Dermis microvascular lymphatic vessel endothelial cell (primary cell): ENCODE data around the gene PDPN. TPM values are rescaled to one million over a fixed set of nuclear protein-coding genes. Genes with fewer than 3 reads are reported as not detected.
"Not testable (repeated sequence)": the region's sequence is repeated elsewhere in the genome, so short reads cannot be mapped to it uniquely, and the experiment has no call there.

Experiments used
- DNase-seq, 2 donors: peaks; one replicate each; pipeline versions ENCODE4 v3.0.0 to v3.0.0-alpha.2; 2010; ENCODE audit warnings: low read depth in 2 of 2
- total RNA-seq: library from RNA; depleted of rRNA; stranded (reverse); fragments of >200 nt; gene quantifications from 2 replicates; pipeline ENCODE4 v1.2.1, GENCODE V29; 2014

PDPN gene, protein sequence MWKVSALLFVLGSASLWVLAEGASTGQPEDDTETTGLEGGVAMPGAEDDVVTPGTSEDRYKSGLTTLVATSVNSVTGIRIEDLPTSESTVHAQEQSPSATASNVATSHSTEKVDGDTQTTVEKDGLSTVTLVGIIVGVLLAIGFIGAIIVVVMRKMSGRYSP
- 70.3 and 118 TPM in 2 replicates for total RNA-seq

DNA sequence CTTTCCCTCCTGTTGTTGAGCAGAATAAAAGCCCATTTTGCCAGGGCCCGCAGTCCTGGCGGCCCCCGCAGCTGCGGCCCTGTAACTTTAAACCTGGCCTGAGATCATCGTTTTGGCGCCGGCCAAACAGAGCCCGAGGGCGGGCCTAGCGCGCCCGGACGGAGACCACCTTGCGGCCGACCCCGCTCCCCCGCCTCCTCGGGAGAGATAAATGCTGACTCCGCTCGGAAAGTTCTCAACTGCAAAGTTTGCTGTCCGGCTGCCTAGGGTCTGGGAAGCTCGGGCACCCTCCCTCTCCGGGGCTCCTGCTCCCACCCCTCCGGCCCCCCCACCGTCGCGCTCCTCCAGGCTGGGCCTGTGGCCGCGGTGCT lies at the start of gene PDPN:
PDPN (plus strand) TSS at position 238 of the 371 bp plus-strand sequence. CDS start 202 bp downstream, outside the sequence.
- DNase-seq = peak; percentile 55 to 59

DNA sequence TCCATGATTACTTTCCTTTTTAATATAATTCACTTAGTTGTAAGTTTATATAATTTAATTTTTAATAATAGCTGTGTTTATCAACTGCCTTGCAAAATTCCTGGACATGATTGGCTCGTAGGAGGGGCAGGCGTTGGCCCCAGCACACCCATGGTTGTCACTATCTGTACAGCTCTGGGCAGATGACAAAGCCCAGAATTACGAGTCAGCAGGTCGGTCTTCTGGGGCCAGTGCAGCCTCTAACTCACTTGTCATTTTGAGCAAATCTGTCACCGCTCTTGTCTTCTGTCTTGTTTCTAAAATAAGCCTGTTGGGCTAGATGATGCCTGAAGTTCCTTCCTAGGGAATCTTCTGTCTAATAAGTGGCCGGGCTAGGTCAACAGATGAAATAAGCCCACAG lies 48.4 kb upstream of the PDPN start:
- DNase-seq = no peak

DNA sequence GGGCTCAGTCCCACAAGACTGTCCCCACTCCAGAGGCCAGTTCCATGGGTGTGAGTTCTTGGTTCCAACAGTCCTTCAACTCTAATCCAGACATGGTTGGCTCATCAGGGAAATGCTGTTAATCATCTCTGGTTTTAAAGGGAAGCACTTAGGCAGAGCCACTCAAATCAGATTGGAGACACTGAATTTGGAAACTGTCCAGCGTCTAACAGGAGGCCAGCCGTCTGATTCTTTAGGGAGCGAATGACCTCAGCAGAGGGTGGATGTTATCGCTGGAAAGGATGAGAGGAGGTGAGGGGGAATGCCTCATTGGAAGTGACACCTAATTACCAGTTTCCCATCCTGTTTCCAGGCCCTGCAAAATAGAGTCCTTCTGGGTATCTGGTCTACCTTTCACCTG lies 47.1 kb upstream of the PDPN start:
- no peak for DNase-seq

DNA sequence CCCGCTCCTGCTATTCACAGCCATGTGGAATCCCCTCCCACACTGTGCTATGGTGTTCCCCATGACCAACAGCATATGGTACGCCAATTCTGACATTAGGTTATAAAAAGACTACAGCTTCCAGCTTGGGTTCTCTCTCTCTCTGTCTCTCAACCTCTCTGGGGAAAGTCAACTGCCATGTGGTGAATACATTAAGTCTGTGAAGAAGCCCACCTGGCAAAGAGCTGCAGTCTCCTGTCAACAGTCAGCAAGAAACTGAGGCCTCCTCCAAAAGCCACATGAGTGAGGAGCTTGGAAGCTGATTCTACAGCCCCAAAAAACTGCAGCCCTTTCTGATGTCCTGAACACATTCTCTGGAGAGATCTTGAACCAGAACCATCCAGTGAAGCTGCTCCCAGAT lies 44.8 kb upstream of the PDPN start:
- DNase-seq = no peak

DNA sequence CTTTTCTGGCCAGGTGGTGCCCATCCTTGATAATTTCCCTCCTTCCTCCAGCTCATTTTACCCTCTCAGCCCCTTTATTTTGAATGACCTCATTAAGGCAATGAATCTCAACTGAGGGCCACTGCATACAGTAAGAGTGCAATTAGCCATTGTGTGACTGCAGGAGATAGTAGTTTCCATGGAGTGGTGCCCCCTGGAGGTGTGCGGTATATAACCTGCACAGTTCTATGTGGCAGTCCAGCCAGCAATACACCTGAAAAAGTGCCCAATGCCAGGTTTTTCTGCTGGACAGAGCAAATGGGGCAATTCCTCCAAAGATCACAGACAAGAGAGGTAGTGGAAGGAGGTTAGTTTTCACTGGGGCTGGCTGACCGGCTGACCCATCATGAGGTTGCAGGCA lies 43.9 kb upstream of the PDPN start:
- DNase-seq = no peak

DNA sequence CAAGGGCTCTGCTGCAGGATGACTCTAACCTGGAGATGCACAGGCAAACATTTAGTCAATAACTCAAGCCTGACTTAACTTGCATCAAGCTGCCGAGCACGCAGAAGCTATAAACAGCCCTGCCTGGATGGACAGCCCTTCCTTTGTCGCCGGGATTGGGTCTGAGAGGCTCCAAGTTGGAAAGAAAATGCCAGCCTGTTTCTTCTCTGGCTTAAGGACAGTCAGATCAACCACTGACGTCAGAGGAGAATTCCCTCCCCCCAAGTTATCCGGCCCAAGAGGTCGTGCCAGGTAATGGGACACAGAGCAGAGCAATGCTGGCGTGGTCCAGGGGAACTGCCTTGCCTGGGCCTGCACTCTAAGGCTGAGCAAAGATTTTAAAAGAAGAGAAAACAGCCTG lies 42.8 kb upstream of the PDPN start:
- no peak for DNase-seq

DNA sequence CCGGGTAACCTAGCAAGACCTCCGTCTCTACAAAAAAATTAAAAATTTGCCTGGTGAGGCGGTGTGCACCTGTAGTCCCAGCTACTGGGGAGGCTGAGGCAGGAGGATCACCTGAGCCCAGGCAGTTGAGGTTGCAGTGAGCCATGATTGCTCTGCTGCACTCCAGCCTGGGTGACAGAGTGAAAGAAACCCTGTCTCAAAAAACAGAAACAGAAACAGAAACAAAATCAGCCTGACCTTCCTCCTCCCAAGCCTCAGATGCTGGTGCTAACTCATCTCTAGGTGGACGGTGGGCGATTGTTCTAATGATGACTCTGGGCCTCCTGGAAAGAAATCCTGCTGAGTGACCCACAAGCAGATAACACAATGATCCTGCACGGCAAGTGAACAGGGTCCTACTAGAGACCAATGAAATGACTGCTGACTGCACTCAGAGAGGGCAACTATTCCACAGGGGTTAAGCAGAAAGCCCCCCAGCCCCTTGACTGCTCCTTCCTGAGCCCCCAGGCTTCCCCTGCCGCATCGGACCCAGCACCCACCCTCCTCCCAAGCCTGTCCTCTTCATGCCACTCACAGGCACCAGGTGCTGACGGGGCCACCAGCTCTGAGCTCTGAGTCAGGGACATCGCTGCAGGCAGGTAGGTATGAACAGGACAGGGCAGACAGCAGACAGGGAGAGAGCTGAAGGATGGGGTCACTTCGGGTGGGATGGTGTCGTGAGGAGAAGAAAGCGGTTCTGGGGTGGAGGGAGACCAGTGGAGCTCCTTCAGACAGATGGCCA lies 42.0 kb upstream of the PDPN start:
- DNase-seq = no peak

DNA sequence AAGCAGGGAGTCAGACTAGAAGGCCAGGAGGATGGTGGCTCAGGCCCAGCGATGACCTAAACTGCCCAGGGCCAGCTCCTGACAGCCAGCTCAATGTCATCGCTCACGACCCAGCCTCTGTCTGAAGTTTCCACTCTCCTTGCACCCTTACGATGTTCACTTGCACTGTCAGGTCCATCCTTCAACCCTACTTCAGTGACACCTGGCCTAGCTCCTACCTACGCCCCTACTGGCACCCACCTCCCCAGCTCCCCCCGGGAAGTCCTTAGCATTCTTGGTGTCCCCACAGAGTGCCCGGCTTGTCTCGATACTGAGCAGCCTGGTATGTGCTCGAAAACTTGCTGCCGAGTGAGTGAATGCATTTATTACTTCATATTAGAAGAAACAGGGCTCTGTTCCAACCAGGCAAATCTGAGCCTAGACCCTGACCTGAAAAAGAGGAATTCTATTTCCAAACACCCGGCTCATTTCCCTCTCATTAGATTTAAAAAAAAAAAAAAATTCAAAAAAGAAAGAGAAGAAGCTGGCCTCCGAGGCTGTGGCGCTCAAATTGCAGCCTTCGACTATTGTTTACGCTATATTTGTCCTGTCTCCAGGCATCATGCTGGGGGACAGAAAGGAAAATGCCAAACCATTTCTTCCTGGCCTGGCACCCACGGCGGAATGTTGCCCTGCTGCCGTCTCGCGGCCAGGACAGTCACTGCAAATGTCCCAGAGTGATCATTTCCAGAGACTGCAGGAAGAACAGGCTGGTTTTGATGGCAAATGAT lies 40.0 kb upstream of the PDPN start:
- peak; percentile 31 to 68 for DNase-seq

DNA sequence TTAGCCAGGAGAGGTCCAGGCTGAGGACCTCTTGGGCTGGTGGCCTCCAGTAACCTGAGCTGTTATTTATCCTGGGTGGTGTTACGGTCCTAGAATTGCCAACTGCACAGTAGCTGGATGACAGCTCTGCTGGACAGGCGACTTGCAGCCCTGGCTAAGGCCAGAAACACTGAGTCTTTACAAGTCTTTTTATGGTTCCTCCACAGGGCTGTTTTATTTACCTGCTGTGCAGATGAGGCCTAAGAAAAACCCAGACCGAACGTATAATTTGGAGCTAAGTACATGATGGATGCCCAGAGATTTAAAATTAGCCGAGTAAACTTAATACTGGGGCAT lies 39.4 kb upstream of the PDPN start:
- DNase-seq = no peak

DNA sequence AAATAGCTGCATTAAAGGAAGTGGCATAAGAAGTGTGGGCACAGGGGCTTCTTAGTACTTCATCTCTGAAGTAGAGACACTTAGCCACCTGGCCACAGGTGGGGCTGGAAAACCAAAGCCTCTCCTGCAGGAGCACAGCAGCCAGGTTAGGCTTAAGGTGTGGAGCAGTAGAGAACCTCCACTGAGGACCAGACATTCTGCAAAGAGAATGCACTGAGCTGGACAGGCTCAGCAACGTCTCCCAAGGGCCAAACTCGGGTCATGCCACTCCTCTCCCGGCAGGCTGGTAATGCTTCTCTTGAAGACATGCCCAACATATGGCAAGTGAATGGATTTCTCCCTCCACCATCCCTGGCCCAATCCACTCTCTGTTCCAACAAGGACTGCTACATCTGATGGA lies 36.8 kb upstream of the PDPN start:
- no peak for DNase-seq

DNA sequence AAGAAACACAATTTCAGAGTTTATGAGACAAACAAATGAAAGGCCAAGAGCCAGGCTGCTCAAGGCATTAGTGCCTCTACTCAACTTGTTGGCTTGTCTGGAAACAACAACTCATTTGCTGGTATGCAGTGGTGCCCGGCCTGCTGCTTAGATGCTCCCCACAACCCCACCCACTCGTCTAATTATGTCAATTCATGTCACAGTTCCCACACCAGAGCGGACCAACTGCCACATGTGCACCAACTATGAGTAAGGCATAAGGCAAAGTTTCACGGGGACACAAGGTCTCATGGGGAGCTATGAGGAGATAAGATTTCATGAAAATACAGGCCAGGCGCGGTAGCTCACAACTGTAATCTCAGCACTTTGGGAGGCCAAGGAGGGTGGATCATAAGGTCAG lies 35.4 kb upstream of the PDPN start:
- DNase-seq = no peak

DNA sequence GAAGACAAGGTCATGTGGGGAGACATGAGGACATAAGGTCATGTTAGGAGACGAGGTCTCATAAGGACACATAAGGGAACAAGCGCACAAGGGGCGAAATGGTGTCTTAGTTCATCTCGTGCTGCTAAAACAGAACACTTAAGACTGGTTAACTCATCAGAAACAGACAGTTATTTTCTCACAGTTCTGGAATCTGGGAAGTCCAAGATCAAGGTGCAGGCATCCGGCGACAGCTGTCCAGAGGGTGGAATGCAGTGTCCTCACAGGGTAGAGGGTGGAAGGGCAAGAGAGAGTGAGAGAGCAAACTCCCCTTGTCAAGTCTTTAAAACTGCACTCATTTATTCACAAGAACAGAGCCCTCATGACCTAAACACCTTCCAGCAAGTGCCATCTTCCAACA lies 34.6 kb upstream of the PDPN start:
- no peak for DNase-seq

DNA sequence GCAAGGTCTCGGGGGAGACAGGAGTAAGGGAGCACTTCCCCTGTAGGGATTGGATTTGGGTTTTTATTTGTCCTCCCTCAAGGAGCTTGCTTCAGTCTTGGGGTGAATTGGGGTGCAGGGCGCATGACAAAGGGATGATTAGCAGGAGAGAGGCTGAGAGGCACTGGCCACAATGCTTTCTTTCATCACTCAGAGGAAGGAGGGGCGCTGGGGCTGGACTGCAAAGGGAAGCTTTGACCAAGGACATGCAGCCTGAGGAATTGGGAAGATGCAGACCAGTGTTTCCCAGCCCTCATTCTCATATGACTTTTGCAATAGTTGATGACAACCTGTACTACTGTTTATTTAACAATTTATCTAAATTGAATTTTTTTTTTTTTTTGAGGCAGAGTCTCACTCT lies 34.1 kb upstream of the PDPN start:
- no peak for DNase-seq

DNA sequence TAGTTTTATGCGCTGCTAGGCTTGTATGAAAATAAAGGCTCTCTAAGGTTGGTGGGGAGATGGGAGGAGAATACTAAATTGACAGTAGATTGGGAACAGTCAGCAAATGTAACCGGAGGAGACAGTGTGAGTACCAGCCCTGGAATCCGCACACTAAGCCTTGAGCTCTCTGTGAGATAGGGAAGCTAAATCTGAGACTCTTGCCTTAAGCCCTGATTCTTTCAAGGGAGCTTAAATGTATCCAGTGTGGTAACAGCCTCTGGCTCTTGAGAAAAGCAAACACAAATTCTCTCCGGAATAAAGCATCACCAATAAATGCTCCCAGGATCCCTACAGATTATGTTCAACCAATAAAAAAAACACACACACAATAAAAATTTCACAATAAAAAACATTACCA lies 33.0 kb upstream of the PDPN start:
- DNase-seq = no peak

DNA sequence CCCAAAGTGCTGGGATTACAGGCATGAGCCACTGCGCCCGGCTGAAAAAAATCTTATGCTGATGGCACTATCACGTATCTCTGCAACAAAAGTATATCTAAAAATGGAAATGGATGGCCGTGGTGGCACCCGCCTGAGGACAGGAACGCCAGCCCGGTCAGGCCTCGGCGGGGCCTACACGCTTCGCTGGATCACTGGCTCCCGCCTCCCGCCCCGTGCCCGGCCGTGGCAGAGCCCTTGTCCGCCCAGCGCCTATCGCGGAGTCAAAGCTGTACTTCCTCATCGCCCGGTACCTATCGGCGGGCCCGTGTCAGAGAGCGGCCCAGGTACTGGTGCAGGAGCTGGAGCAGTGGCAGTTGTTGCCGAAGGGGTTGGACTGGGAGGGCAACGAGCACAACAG lies 28.8 kb upstream of the PDPN start:
- DNase-seq = no peak

DNA sequence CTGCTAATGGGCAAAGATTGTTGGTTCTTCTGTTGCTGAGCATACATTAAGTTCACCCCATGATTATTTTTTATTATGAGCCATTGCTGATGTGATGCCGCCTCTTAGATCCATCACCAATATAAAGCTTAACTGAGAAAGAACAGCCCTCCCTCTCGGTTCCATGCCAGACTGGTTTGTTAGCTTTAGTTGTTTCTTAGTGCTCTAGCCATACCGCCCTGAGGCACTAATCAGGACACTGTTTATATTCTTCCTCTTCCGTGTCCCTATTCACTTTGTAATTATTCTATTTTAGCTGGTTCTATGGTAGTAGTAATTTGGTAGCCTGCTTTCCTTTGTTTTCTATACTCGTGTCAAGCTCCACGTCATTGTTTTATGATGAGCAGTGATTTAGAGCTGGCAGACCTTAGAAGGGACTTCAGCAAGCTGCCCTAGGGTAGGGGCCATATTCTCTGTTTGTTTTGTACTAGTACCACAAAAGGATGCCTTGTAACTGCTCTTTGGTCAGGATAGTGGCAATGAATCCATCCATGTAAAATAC lies 27.3 kb upstream of the PDPN start:
- no peak for DNase-seq

DNA sequence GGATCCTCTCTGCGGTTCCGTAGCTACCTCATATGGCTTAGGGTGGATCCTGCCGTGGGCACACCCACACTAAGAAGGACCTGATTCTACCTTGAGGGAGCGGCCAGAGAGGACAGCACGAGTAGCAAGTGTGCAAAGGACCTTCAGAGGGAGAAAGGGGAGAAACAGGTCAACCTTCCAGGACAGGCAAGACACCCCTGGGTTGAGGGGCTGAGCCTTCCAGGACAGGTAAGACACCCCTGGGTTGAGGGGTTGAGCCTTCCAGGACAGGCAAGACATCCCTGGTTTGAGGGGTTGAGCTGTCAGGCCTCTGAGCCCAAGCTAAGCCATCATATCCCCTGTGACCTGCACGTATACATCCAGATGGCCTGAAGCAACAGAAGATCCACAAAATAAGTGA lies 23.1 kb upstream of the PDPN start:
- DNase-seq = no peak

DNA sequence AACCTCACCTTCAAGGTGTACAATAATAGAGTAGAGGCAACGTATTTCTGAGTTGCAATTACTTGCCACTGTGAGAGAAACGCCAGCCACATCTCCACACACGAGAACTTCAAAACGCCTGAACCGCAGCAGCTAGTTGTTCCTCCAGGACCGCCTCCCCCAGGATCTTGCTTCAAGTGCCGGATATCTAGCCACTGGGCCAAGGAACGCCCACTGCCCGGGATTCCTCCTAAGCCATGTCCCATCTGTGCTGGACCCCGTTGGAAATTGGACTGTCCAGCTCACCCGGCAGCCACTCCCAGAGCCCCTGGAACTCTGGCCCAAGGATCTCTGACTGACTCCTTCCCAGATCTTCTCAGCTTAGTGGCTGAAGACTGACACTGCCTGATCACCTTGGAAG lies 20.7 kb upstream of the PDPN start:
- not testable (repeated sequence) for DNase-seq

DNA sequence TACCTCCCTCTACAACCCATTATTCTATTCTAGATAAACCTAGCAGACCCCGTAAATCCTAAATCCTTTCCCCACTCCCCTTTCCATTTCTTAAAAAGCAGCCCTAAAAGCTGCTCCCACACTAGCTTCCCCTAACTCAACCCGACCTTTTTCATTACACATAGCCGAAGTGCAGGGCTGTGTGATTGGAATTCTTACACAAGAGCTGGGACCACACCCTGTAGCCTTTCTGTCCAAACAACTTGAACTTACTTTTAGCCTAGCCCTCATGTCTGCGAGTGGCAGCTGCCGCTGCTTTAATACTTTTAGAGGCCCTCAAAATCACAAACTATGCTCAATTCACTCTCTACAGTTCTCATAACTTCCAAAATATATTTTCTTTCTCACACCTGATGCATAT lies 19.6 kb upstream of the PDPN start:
- no peak for DNase-seq

DNA sequence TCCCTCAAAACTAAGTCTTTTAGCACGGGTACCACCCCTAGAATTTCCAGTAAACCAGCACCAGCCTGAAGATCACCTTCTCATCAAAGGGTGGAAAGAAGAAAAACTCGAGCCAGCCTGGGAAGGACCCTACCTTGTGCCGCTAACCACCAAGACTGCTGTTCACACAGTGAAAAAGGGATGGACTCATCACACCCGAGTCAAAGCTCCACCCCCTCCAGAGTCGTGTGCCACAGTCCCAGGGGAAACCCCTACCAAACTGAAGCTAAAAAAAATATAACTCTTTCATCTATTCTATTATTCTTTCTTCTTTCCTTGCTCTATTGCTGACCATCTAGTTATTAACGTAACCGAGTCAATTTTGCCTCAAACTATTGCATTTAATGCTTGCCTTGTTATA lies 13.2 kb upstream of the PDPN start:
- not testable (repeated sequence) for DNase-seq

DNA sequence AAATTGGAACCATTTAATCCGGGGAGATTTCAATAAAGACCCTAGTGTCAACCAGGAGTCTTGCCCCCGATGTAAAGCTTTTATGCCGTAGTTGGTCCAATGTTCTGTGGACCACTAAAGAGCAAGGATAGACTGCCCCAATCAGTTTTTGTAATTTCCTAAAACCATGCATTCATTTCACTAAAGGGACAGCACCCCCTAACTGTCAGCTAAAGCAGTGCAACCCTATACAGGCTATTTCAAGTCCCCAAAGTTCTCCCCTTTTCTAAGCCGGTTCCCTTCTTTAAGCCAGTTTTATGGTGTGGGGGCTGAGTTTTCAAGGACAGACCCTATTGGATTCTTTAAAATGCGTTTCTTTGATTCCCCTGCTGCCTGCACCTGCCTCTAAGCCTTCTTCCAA lies 12.7 kb upstream of the PDPN start:
- no peak for DNase-seq

DNA sequence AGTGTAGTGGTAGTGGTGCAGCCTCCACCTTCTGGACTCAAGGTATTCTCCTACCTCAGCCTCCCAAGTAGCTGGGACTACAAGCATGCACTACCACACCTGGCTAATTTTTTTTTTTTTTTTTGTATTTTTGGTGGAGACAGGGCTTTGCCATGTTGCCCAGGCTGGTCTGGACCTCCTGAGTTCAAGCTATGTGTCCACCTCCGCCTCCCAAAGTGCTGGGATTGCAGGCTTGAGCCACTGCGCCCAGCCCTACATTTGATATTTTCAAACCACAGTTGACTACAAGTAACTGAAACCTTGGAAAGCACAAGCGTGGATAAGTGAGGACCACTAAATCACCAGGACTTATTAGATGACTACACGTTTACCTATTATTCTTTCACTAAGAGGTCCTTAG lies 10.0 kb upstream of the PDPN start:
- DNase-seq = no peak

DNA sequence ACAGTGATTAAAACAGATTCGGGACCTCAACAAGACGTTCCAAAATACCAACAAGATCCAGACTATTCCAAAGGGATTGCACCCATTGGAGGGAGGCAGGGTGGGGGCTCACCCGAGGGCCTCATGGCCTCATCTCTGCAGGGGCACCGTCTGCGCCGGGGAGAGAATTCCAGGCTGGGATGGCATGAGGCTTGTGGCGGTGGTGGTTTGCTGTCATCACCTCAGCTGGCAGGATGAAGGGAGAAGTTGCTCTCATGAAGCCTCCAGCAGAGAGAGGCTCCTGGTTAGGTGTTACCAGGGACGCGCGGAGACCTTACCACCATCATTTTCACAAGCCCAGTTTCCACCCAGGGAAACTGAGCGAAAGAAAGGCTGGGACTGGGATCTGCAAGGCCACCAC lies 6.7 kb upstream of the PDPN start:
- no peak for DNase-seq
